ENCODE measurements around the gene CDR2L.

Gene CDR2L

GRCh38 chr17:74986206-74986576 is 1.2 kb upstream of the CDR2L start:
- no peaks in the 10 kb centered on the region for H3K9me3 ChIP-seq (ENCODE audit: insufficient read depth, low read depth, low read length)
- H3K27ac ChIP-seq (ENCODE audit: low read depth, low read length) = no peak overlapping the region
- no peak overlapping the region for H3K9ac ChIP-seq (ENCODE audit: low read depth, low read length)
- WGBS = 80% methylated on average over 1 of the region's 3 CpGs
- no peaks in the 10 kb centered on the region for H3K36me3 ChIP-seq (ENCODE audit: insufficient read depth, low read length)
- no peaks in the 10 kb centered on the region for H3K27me3 ChIP-seq (ENCODE audit: insufficient read depth, low read length)
- peaks cover 18% of the 10 kb centered on the region for H3K4me1 ChIP-seq (ENCODE audit: insufficient read depth, low read length)
- no peak overlapping the region for H3K4me3 ChIP-seq (ENCODE audit: low read length)

GRCh38 chr17:74987909-74988711 is 678 bp downstream of the CDR2L start:
- peak overlapping the region; percentile 55; the same call in 1 of the 2 replicates for H3K27ac ChIP-seq (ENCODE audit: low read depth, low read length)

GRCh38 chr17:74990581-74991105 is 3.2 kb downstream of the CDR2L start:
- H3K27me3 ChIP-seq (ENCODE audit: insufficient read depth, low read length) = no peaks in the 10 kb centered on the region
- no peak overlapping the region for H3K9ac ChIP-seq (ENCODE audit: low read depth, low read length)
- no peak overlapping the region for H3K27ac ChIP-seq (ENCODE audit: low read depth, low read length)
- no peak overlapping the region for H3K4me3 ChIP-seq (ENCODE audit: low read length)
- no peaks in the 10 kb centered on the region for H3K9me3 ChIP-seq (ENCODE audit: insufficient read depth, low read depth, low read length)
- peaks cover 9% of the 10 kb centered on the region; the same call in 1 of the 2 replicates for H3K4me1 ChIP-seq (ENCODE audit: insufficient read depth, low read length)
- no peaks in the 10 kb centered on the region for H3K36me3 ChIP-seq (ENCODE audit: insufficient read depth, low read length)
- 94% methylated on average over 10 of the region's 10 CpGs for WGBS

More at GRCh38 chr17:74987909-74988711, 678 bp downstream of the CDR2L start:
- peak overlapping the region; percentile 77 for H3K9ac ChIP-seq (ENCODE audit: low read depth, low read length)
- no peaks in the 10 kb centered on the region for H3K9me3 ChIP-seq (ENCODE audit: insufficient read depth, low read depth, low read length)
- H3K4me1 ChIP-seq (ENCODE audit: insufficient read depth, low read length) = peaks cover 12% of the 10 kb centered on the region; the same call in 1 of the 2 replicates
- H3K27me3 ChIP-seq (ENCODE audit: insufficient read depth, low read length) = no peaks in the 10 kb centered on the region
- no peaks in the 10 kb centered on the region for H3K36me3 ChIP-seq (ENCODE audit: insufficient read depth, low read length)
- under 1% methylated on average over 76 of the region's 76 CpGs for WGBS
- peak overlapping the region; percentile 69 for H3K4me3 ChIP-seq (ENCODE audit: low read length)

GRCh38 chr17:74992223-74992622 is 4.8 kb downstream of the CDR2L start:
- Histone ChIP-seq H3K27me3 (ENCODE audit: insufficient read depth, low read length) (no peaks in the 10 kb centered on the region), H3K27ac (ENCODE audit: low read depth, low read length) (no peak overlapping the region), H3K36me3 (ENCODE audit: insufficient read depth, low read length) (no peaks in the 10 kb centered on the region), H3K9me3 (ENCODE audit: insufficient read depth, low read depth, low read length) (no peaks in the 10 kb centered on the region), H3K9ac (ENCODE audit: low read depth, low read length) (no peak overlapping the region; the same call in 1 of the 2 replicates), H3K4me1 (ENCODE audit: insufficient read depth, low read length) (peaks cover 5% of the 10 kb centered on the region; the same call in 1 of the 2 replicates), H3K4me3 (ENCODE audit: low read length) (no peak overlapping the region)
- 84% methylated on average over 2 of the region's 2 CpGs for WGBS

- WGBS = 92% methylated on average over 7 of the region's 7 CpGs
- H3K27ac ChIP-seq (ENCODE audit: low read depth, low read length) = no peak overlapping the region
Measured at GRCh38 chr17:74994440-74994839, 7.0 kb downstream of the CDR2L start.

GRCh38 chr17:74995847-74996246 is 8.4 kb downstream of the CDR2L start:
- no peaks in the 10 kb centered on the region for H3K4me1 ChIP-seq (ENCODE audit: insufficient read depth, low read length)
- no peak overlapping the region for H3K9ac ChIP-seq (ENCODE audit: low read depth, low read length)
- WGBS = 96% methylated on average over 4 of the region's 5 CpGs
- H3K27ac ChIP-seq (ENCODE audit: low read depth, low read length) = no peak overlapping the region
- no peaks in the 10 kb centered on the region for H3K9me3 ChIP-seq (ENCODE audit: insufficient read depth, low read depth, low read length)
- H3K27me3 ChIP-seq (ENCODE audit: insufficient read depth, low read length) = no peaks in the 10 kb centered on the region
- H3K4me3 ChIP-seq (ENCODE audit: low read length) = no peak overlapping the region
- peaks cover 7% of the 10 kb centered on the region for H3K36me3 ChIP-seq (ENCODE audit: insufficient read depth, low read length)

More at GRCh38 chr17:74994440-74994839, 7.0 kb downstream of the CDR2L start:
- H3K9me3 ChIP-seq (ENCODE audit: insufficient read depth, low read depth, low read length) = no peaks in the 10 kb centered on the region
- H3K9ac ChIP-seq (ENCODE audit: low read depth, low read length) = no peak overlapping the region
- H3K4me1 ChIP-seq (ENCODE audit: insufficient read depth, low read length) = no peaks in the 10 kb centered on the region
- H3K27me3 ChIP-seq (ENCODE audit: insufficient read depth, low read length) = no peaks in the 10 kb centered on the region
- H3K4me3 ChIP-seq (ENCODE audit: low read length) = no peak overlapping the region
- peaks cover 3% of the 10 kb centered on the region for H3K36me3 ChIP-seq (ENCODE audit: insufficient read depth, low read length)

GRCh38 chr17:74998783-74999182 is 11.4 kb downstream of the CDR2L start:
- H3K4me3 ChIP-seq (ENCODE audit: low read length) = no peak overlapping the region
- H3K27me3 ChIP-seq (ENCODE audit: insufficient read depth, low read length) = no peaks in the 10 kb centered on the region
- 92% methylated on average over 6 of the region's 6 CpGs for WGBS
- no peaks in the 10 kb centered on the region for H3K4me1 ChIP-seq (ENCODE audit: insufficient read depth, low read length)
- H3K9me3 ChIP-seq (ENCODE audit: insufficient read depth, low read depth, low read length) = no peaks in the 10 kb centered on the region
- no peak overlapping the region for H3K27ac ChIP-seq (ENCODE audit: low read depth, low read length)
- H3K9ac ChIP-seq (ENCODE audit: low read depth, low read length) = no peak overlapping the region
- H3K36me3 ChIP-seq (ENCODE audit: insufficient read depth, low read length) = peaks cover 28% of the 10 kb centered on the region

- H3K4me3 ChIP-seq (ENCODE audit: low read length) = no peak overlapping the region
- H3K27me3 ChIP-seq (ENCODE audit: insufficient read depth, low read length) = no peaks in the 10 kb centered on the region
- H3K4me1 ChIP-seq (ENCODE audit: insufficient read depth, low read length) = no peaks in the 10 kb centered on the region
- 92% methylated on average over 4 of the region's 4 CpGs for WGBS
- H3K27ac ChIP-seq (ENCODE audit: low read depth, low read length) = no peak overlapping the region
- peaks cover 35% of the 10 kb centered on the region for H3K36me3 ChIP-seq (ENCODE audit: insufficient read depth, low read length)
- H3K9me3 ChIP-seq (ENCODE audit: insufficient read depth, low read depth, low read length) = no peaks in the 10 kb centered on the region
- H3K9ac ChIP-seq (ENCODE audit: low read depth, low read length) = no peak overlapping the region
Measured at GRCh38 chr17:74999523-74999922, 12.1 kb downstream of the CDR2L start.

GRCh38 chr17:75001915-75002843 is 14.7 kb downstream of the CDR2L start:
- peaks cover 40% of the 10 kb centered on the region for H3K36me3 ChIP-seq (ENCODE audit: insufficient read depth, low read length)
- H3K27me3 ChIP-seq (ENCODE audit: insufficient read depth, low read length) = no peaks in the 10 kb centered on the region
- no peaks in the 10 kb centered on the region for H3K4me1 ChIP-seq (ENCODE audit: insufficient read depth, low read length)
- H3K9ac ChIP-seq (ENCODE audit: low read depth, low read length) = no peak overlapping the region
- 94% methylated on average over 15 of the region's 15 CpGs for WGBS
- H3K4me3 ChIP-seq (ENCODE audit: low read length) = no peak overlapping the region
- no peaks in the 10 kb centered on the region for H3K9me3 ChIP-seq (ENCODE audit: insufficient read depth, low read depth, low read length)
- H3K27ac ChIP-seq (ENCODE audit: low read depth, low read length) = no peak overlapping the region

- H3K9me3 ChIP-seq (ENCODE audit: insufficient read depth, low read depth, low read length) = no peaks in the 10 kb centered on the region
Measured at GRCh38 chr17:75003070-75003956, 15.9 kb downstream of the CDR2L start.

More at GRCh38 chr17:75003070-75003956, 15.9 kb downstream of the CDR2L start:
- Histone ChIP-seq H3K4me3 (ENCODE audit: low read length) (no peak overlapping the region), H3K36me3 (ENCODE audit: insufficient read depth, low read length) (peaks cover 40% of the 10 kb centered on the region), H3K9ac (ENCODE audit: low read depth, low read length) (no peak overlapping the region), H3K27me3 (ENCODE audit: insufficient read depth, low read length) (no peaks in the 10 kb centered on the region), H3K4me1 (ENCODE audit: insufficient read depth, low read length) (no peaks in the 10 kb centered on the region), H3K27ac (ENCODE audit: low read depth, low read length) (no peak overlapping the region)
- 93% methylated on average over 76 of the region's 76 CpGs for WGBS

All from HUES64 (cell line).